COLO668 (cell line): ENCODE results near the gene XKR8.
"Not testable (repeated sequence)": the region's sequence is repeated elsewhere in the genome, so short reads cannot be mapped to it uniquely, and the experiment has no call there.

ENCODE experiments used
- DNase-seq: peaks from one replicate; lab custom pipeline; 2025; ENCODE audit not compliant: unreplicated experiment; lab: John Stamatoyannopoulos, UW

The XKR8 gene

GRCh38 chr1:27980216-27980845 lies 20.6 kb downstream of the XKR8 start:
- no peak for DNase-seq

GRCh38 chr1:27981145-27981544 lies 21.4 kb downstream of the XKR8 start:
- DNase-seq = no peak

- no peak for DNase-seq
Observed at GRCh38 chr1:27990920-27991537, 31.3 kb downstream of the XKR8 start.

DNA sequence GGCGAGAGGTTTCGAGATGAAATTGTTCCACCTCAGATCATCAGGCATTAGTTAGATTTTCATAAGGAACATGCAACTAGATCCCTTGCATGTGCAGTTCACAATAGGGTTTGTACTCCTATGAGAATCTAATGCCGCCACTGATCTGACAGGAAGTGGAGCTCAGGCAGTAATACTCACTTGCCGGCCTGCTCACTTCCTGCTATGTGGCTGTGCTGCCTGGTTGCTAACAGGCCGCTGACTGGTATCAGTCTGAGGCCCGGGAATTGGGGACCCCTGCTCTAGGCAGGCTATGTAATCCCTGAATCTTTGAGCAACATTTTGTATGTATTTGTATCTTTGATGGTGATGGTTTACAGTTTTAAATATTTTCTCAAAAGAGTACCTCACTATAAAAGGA lies 32.5 kb downstream of the XKR8 start:
- no peak for DNase-seq

DNA sequence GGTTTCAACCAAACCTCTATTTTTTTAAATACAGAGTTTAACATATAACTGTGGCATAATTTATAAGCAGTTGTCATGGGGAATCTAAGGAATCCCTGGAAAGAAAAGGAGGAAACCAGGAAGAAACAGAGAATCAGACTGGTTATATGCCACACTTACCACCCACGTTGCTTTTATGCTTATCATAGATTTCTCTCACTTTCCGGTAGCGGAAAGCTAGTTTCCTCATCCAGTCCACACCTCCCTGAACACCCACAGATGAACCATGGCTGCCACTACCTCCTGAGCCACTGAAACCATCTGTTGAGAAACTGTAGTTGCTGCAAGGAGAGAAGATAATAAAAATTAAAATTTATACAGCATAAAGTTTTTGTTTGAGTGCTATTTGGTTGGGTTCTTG lies 33.5 kb downstream of the XKR8 start:
- DNase-seq = no peak

- no peak for DNase-seq
Observed at GRCh38 chr1:27994060-27994459, 34.3 kb downstream of the XKR8 start.

DNA sequence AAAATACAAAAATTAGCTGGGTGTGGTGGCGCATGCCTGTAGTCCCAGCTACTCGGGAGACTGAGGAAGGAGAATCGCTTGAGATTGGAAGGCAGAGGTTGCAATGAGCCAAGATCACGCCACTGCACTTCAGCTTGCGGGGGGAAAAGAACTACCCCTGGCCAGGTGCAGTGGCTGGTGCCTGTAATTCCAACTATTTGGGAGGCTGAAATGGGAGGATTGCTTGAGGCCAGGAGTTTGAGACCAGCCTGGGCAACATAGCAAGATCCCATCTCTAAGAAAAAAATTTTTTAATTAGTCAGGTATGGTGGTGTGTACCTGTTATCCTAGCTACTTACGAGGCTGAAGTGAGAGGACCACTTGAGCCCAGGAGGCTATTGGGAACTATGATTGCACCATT lies 34.8 kb downstream of the XKR8 start:
- not testable (repeated sequence) for DNase-seq

DNA sequence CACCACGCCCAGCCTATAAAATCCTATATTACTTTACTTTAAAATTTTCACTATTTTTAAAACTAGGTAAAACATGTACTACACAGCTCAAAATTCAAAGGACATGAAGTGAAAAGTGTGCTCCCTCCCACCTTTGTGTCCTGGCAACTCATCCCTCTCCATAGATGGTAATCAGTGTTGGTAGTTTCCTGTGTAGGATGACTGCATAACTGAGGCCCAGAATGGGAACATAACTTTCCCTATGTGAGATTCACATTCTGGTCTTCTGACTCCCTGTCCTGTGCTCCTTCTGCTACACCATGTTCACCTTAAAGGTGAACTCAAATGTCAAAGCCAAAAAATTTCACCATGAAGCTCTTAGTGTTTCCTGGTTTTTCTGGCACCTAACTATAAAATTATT lies 39.3 kb downstream of the XKR8 start:
- no peak for DNase-seq

DNA sequence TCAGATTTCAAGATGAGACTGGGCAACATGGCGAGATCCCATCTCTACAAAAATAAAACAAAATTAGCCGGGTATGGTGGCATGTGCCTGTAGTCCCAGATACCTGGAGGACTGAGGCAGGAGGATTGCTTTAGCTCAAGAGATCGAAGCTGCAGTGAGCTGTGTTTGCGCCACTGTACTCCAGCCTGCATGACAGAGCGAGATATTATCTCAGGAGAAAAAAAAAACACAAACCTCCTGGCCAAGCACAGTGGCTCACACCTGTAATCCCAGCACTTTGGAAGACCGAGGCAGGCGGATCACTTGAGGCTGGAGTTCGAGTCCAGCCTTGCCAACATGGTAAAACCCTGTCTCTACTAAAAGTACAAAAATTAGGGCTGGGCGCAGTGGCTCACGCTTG lies 42.8 kb downstream of the XKR8 start:
- no peak for DNase-seq

- not testable (repeated sequence) for DNase-seq
Observed at GRCh38 chr1:28003117-28003516, 43.3 kb downstream of the XKR8 start.

- no peak for DNase-seq
Observed at GRCh38 chr1:28010969-28011368, 51.2 kb downstream of the XKR8 start.
